ENCODE measurements around the gene OR1Q1.
"Not testable (repeated sequence)": the region's sequence is repeated elsewhere in the genome, so short reads cannot be mapped to it uniquely, and the experiment has no call there.

The OR1Q1 gene, protein sequence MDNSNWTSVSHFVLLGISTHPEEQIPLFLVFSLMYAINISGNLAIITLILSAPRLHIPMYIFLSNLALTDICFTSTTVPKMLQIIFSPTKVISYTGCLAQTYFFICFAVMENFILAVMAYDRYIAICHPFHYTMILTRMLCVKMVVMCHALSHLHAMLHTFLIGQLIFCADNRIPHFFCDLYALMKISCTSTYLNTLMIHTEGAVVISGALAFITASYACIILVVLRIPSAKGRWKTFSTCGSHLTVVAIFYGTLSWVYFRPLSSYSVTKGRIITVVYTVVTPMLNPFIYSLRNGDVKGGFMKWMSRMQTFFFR

DNA sequence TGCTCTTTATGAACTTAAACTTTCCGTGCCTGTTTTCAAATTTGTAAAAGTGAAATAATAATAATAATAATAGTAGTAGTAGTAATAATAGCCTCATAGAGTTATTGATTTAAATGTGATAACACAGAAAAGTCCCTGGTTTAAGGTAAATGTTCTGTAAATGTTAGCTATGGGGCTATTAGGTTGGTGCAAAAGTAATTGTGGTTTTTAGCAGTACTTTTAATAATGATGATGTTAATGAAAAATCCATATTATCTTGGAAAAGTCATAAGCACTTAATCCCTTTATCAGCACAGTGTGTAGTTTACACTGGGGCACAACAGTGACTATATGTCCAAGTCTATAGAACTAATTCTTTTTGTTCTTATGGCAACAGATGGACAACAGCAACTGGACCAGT, at the start of gene OR1Q1:
Gene OR1Q1 (plus strand): TSS at position 377 of the 400 bp plus-strand sequence. CDS start 0 bp downstream, at position 377.
- DNase-seq = no peak

DNA sequence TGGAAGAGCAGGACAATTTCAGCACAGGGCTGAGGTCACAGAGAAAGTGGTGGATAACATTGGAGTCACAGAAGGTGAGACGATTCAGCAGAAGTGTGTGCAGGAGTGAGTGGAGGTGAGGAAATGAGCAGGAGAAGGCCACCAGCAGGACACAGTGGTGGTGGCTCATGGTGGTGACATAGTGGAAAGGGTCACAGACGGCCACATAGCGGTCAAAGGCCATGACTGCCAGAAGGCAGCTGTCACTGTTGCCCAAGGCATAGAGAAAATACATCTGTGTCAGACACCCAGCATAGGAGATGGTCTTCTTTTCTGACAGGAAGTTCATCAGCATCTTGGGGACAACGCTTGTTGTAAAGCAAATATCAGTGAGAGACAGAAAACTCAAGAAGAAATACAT, 46.6 kb upstream of the OR1Q1 start:
- DNase-seq = no peak

DNA sequence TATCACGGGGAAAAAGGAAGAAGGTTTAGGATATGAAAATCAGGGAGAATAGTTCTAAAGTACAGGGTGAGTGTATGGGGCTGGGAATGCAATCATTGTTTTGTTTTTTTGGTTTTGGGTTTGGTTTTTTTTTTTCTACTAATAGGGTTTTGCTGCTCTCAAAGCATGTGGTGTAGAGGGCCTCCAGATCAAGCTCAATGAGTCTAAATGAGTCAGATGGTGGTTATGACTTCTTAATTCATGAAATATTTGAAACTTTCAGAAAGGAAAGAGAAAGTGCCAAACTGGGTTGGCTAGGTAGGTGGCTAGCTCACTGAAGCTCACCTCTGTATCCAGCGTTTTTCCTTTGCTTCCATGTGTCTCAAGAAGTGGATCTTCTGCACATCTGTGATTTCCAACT, 42.1 kb upstream of the OR1Q1 start:
- no peak for DNase-seq

DNA sequence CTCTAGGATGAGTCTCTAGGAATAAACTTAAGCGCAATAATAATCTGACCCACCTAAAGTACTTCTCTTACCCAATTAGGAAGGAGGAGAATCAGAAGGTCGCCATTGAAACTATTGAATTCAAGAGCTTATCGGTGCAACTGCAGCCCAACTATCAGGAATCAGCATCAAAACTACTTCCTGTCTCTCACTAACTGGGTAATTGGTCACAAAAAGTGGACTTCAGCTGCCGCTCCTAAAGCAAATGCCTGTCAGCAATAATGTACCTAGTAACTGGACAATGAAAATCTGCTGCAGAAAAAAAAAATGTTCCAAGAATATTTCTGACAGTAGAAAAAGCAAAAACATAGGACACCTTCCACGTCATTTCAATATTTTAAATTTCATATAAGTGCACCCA, 34.7 kb upstream of the OR1Q1 start:
- DNase-seq = no peak

DNA sequence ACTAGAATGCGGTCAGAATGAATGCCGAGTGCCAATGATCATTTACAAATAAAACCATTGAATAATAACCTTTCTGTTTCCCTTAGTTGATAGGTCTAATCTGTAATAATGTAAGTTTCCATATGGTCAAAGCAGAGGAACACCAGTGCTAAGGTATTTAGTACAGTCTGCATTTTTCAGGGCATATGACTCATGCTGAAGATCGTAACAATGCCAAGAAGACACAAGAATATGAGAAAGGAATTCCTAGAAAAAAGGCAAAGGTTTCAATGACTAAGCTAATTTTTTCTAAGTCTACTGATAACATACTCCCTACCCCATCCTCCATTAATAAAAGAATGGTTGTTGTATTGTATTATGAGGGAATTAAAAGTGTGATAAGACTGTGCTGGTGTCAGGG, 34.2 kb upstream of the OR1Q1 start:
- DNase-seq = no peak

DNA sequence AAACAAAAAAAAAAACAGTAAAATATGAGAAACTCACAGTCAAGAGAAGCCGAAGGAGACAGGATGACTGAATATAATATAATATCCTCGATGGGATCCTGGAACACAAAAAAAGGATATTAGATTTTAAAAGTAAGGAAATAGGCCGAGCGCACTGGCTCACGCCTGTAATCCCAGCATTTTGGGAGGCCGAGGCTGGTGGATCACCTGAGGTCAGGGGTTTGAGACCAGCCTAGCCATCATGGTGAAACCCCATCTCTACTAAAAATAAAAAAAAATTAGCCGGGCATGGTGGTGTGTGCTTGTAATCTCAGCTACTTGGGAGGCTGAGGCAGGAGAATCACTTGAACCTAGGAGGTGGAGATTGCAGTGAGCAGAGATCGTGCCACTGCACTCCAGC, 31.3 kb upstream of the OR1Q1 start, which contains the start of gene OR1L8:
Gene OR1L8 (minus strand): TSS at position 101 of the 400 bp plus-strand sequence. CDS start 14,907 bp downstream, outside the sequence.
- DNase-seq = not testable (repeated sequence)

DNA sequence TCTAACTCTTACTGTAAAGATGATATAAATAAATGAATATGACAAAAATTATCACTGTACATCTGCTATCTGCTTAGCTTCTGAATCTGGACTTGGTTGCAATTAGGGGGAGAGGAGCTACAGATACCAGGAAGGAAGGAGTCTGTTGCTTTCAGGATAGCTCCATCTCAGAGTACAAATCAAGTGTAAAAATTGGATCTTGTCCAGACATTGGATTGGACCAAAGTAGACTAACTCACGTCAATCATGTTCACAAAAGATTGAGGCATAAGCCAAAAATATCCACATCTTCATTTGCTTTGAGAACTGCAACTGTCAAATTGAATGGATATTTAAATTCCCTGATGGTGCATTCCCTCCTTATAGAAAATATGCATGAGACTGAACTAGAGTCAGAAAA, 8.8 kb upstream of the OR1Q1 start:
- no peak for DNase-seq

DNA sequence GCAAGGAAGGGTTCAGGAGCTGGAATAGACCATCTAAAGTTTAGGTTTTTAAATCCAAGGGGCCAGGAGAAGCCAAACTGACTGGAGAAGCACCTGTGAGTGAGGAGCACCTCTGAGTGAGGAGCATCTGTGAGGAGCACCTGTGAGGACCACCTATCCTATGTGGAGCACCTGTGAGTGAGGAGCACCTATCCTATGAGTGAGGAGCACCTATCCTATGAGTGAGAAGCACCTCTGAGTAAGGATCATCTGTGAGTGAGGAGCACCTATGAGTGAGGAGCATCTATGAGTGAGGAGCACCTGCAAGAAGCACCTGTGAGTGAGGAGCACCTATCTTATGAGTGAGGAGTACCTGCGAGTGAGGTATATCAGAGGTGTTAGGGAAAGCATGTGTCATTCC, 8.0 kb upstream of the OR1Q1 start:
- no peak for DNase-seq

DNA sequence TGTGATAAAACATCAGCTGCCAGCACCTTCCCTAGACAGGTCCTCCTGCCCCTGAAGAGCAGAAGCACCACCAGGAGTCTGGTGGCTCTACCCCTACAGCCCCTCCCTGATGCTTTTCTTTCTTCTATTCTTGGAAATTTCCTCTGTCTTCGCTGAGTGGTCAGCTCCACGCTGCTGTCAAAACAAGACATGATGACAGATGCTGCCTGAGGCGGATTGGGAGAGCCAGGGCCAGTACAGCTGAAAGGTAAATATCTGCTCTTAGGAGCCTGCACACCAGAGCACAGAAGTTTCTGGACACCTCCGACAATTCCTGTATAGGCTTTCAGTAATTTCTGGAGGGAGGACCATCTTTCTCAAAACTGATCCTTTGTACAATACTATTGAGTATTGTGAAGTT, 4.7 kb upstream of the OR1Q1 start:
- no peak for DNase-seq

DNA sequence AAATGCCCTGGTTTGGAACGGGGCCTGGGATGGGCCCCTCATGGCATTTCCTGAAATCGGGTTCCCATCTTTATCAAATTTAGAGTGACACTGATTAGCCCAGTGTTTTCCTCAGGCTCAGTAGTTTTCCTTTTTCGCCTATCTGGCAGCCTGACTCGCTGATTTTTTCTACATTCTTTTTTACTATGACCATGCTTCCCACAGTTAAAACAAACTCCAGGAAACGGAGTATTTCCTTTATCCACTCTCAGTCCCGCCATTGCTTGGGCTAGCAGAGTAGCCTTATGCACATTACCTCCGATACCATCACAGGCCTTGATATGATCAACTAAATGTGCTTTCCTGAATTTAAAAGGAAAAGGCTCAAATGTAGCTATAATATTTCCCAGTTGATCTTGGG, 5.5 kb downstream of the OR1Q1 start:
- DNase-seq = no peak

DNA sequence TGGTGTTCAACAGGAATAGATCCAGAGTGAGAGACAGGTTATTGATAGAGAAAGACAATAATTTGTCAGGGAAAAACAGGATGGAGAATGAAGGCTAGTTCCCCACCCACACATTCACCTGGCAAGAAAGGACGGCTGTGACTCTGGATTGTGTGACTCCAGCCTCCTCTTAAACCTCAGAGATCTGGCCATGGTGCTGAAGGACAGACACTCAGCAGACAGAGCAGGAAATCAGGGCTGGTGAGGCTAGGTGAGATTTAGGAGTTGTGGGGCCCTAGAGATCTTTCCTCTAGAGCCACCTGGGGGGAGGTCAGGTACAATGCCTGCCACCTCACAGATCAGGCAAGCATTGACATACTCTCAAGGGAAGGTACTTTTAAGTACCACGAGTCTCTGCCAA, 27.7 kb downstream of the OR1Q1 start:
- DNase-seq = no peak

DNA sequence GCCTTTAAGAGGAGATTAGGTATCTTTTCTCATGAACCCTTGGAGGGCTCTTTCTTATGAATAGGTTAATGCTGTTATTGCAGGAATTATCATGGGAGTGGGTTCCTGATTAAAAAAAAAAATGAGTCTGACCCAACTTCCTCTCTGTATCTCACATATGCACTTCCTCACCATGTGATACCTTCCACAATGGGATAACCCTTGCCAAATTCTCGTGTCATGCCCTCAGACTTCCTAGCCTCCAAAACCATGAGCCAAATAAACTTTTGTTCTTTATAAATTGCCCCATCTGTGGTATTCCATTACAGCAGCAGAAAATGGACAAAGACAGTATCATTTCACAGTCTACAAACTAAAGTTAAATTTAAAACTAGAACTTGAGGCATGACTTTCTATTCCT, 41.8 kb downstream of the OR1Q1 start:
- DNase-seq = no peak

DNA sequence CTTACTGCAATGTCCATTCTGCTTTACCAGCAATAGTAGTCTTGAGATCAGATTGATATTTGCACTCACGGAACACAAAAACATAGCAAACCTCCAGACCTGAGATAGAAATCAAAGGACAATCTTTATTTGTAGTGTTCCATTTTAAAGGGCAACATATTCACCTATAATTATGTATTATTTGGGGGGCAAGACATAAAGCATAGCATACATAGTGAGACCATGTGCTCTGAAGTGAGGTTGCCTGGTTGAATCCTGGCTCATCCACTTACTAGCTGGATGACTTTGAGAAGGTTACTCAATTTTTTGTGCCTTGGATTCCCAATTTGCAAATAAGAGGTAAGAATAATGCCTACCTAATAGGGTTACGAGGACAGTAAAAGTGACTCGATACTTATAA, 43.0 kb downstream of the OR1Q1 start, which contains the start of gene OR1B1:
Gene OR1B1 (minus strand): TSS at position 101 of the 400 bp plus-strand sequence.
- no peak for DNase-seq

DNA sequence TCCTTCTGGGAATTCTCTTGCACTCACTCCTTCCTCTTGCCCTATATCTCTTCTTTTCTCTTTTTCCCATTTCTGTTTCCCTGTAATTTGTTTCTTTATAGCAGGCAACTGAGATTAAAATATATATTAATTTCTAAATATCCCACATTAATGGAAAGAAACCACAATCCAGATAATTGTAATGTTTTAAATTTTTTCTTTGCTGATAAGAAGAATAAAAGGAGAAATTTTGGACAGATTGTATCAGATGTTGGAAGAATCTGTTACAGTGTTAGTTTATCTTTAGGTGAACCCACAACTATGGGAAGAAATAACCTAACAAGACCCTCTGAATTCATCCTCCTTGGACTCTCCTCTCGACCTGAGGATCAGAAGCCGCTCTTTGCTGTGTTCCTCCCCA, 46.9 kb downstream of the OR1Q1 start, which contains the start of gene OR1L1:
Gene OR1L1 (plus strand): TSS at position 301 of the 400 bp plus-strand sequence. CDS start 0 bp downstream, at position 301.
- DNase-seq = no peak
